NCI-H1930 (cell line): Measurements from ENCODE around the gene MAL.
"Not testable (repeated sequence)": the region's sequence is repeated elsewhere in the genome, so short reads cannot be mapped to it uniquely, and the experiment has no call there.

Experiments used
- DNase-seq, 2 experiments: peaks; one replicate each; lab custom pipeline; 2025; lab: John Stamatoyannopoulos, UW

The MAL gene

DNA sequence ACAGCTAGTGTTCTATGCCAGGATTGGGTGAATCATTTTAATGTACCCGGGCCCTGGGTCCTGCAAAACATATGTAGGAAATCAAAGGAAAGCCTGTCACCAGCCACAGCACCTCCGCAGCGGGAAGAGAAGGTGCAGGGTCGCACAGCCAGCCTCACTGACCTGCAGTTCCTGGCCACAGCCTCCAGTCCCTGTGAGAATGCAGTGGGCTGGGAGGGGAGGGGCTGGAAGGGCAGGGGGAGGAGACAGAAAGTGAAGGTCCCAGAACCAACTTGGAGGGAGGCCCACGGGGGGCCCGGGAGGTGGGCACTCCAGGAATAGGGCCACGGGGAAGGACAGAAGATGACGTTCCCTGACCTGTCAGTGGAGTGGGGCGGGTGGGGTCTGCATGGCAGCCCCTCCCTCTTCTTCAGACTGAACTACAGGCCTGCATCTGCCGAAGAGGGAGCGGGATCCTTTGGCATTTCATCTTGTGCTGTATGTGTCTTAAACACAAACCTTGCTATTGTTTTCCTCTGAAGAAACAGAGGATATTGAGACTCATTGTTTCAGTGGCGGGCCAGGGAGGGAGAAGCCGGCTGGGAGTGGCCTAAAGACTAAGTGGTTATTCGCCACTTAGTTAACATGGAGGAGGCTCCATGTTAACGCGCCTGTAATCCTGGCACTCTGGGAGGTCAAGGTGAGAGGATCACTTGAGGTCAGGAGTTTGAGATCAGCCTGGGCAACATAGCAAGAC is 7.5 kb downstream of the MAL start:
- no peak for DNase-seq

GRCh38 chr2:95034221-95034620 is 8.7 kb downstream of the MAL start:
- no peak for DNase-seq

- no peak for DNase-seq
Measured at GRCh38 chr2:95034818-95035217, 9.3 kb downstream of the MAL start.

- no peak for DNase-seq
Measured at GRCh38 chr2:95036596-95037383, 11.3 kb downstream of the MAL start.

DNA sequence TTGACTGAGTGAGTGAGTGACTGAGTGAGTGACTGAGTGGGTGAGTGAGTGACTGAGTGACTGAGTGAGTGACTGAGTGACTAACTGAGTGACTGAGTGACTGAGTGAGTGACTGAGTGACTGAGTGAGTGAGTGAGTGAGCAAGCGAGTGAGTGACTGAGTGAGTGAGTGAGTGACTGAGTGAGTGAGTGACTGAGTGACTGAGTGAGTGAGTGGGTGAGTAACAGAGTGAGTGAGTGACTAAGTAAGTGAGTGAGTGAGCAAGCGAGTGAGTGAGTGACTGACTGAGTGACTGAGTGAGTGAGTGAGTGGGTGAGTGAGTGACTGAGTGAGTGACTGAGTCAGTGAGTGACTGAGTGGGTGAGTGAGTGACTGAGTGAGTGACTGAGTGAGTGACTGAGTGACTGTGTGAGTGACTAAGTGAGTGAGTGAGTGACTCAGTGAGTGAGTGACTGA is 11.9 kb downstream of the MAL start:
- no peak for DNase-seq

GRCh38 chr2:95037841-95038585 is 12.5 kb downstream of the MAL start:
- DNase-seq = not testable (repeated sequence)

- DNase-seq = no peak
Measured at GRCh38 chr2:95038635-95039298, 13.3 kb downstream of the MAL start.

DNA sequence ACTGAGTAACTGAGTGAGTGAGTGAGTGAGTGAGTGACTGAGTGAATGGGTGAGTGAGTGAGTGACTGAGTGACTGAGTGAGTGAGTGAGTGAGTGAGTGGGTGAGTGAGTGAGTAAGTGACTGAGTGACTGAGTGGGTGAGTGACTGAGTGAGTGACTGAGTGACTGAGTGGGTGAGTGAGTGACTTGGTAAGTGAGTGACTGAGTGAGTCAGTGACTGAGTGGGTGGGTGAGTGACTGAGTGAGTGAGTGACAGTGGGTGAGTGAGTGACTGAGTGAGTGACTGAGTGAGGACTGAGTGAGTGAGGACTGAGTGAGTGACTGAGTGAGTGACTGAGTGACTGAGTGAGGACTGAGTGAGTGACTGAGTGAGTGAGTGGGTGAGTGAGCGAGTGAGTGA is 13.9 kb downstream of the MAL start:
- no peak for DNase-seq

- DNase-seq = no peak
Measured at GRCh38 chr2:95039978-95040377, 14.5 kb downstream of the MAL start.

- no peak for DNase-seq
Measured at GRCh38 chr2:95040426-95040825, 14.9 kb downstream of the MAL start.

DNA sequence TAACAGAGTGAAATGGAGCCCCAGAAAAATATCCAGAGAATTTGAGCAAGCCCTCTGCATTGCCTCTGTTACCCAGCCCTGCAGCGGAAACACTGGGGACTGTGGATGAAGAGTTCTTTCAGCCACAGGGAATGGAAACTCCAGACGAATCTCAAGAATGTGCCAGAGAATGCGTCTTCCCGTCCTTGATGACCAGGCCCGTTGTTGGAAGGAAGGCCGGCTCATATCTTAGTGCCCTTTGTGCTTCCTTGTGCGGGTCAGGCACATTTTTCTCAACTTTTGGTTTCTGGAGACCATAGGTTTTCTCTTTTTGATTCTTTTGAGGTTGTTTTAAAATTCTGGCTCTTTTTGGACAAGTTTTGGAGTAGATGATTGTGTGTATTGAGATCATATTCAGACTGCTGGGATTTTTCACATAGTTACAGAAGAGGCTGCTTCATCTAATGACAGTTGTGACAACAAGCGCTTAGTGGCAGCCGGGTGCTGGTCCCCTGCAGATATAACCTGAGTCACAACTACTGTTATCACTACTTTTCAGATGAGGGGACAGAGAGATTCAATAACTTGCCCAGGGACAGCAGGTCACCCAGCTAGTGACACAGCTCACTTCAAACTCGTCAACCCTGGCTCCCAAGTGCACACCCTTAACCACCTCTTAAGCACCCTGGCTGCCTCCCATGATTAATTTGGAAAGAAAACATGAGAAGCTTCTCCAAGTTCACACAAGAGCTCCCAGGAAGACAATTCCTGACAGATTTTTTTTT is 15.7 kb downstream of the MAL start:
- DNase-seq = no peak

- no peak for DNase-seq
Measured at GRCh38 chr2:95041824-95042442, 16.4 kb downstream of the MAL start.

DNA sequence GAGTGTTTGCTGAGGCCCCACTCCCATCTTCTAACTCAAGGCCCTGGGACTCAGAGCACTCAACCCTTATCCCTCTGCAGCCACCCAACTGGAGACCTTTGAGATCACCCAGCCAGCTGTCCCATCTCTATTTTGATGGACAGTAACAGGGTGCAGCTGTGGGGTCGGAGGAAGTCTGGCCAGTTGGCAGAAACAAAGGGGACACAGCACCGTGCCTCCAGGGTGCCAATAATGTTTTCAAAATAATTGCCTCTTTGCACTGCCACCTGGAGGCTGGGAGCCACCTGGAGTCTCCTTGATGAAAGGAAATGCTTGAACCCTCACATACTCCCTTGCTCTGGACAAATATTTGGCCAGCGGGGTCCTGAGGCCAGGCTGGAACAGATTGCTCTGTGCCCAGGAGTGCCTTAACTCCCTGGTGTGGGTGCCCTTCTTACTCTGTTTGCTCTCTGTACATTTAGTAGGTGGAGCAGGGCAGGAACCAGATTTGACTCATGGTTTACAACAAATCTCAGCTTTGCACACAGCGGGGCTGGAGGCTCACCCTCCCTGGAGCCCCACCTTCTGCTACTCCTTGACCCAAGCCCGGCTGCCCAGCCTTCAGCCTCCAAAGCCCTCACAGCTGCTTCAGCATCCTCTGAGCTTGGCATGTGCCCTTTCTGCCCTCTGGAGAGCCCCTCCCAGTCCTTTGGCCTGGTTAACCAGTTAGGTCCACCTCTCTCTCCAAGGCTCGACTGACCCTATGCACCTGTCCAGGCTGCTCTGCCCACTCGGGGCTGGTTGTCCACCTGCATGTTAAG is 17.2 kb downstream of the MAL start:
- DNase-seq = no peak

DNA sequence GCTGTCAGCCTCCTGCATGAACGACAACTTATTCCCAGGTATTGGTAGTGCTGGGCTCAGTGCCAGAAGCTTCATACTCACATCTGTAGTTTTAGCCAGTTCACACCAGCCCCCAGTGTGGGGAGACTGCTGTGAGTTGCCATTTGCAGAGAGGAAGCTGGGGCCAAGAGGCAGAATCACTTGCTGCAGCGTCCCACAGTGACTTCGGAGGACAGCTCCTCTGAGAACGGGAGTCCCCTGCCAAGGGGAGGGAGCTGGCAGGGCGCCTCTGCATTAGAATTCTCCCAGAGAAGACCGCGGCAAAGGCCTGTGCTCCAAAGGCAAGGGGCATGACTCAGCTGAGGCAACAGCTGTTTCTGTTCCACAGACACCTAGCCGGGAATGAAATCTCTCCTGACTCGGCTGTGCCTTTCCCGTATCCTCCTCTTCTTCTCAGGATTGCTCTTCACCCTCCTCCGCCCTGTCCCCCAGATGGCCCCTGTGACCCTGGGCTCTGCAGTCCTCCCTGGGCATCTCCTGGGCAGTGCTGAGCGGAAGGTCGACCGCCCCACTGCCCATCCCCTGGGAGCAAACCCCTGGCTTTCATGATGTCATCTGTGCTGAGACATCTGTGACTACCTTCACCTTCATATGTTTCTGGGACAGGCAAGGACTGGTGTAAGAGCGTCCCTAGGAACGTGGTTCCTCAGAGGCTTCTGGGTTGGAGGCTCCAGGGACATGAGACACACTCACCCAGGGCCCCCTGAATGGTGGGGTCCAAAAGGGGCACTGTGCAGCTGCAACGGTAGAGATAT is 18.0 kb downstream of the MAL start:
- DNase-seq = no peak

- DNase-seq = no peak
Measured at GRCh38 chr2:95044601-95045000, 19.1 kb downstream of the MAL start.

DNA sequence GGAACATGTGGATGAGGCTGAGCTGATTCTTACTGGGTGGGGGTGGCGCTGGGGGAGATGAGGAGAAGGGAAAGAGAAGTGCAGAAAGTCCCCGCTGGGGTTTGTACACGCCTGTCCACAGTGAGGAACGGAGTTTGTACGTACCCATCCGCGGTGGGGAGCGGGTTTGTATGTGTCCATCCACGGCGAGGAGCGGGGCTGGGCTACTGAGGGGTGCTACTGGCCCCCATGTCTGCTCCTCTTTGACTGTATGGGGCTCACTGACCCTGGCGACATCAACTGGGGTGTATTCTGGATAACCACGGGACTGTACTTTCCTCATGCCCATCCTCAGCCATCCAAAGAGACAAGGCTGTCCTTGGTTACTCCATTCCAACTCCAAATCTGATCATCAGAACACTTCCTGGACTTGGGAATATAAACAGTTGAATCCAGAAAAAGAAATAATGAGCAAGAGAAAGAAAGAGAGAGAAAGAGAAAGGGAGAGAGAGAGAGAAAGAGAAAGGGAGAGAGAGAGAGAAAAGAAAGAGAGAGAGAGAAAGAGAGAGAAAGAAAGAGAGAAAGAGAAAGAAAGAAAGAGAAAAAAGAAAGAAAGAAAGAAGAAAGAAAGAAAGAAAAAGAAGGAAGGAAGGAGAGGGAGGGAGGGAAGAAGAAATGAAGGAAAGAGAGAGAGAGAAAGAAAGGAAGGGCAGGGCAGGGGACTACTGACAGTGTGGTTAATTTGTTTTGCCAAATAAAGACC is 21.0 kb downstream of the MAL start:
- DNase-seq = no peak

- DNase-seq = no peak
Measured at GRCh38 chr2:95047629-95048510, 22.4 kb downstream of the MAL start.
